A172 (cell line): ENCODE measurements around the gene PTGFRN. TPM values are rescaled to one million over a fixed set of nuclear protein-coding genes. Genes with fewer than 3 reads are reported as not detected.
A peak's percentile ranks its signal among the peaks of the same experiment; 100 is the strongest.

Experiments used
- DNase-seq: peaks from one replicate; pipeline ENCODE4 v3.0.0-alpha.2; 2015; ENCODE audit warnings: low spot score
- total RNA-seq: library from RNA; depleted of rRNA; stranded (reverse); fragments of >200 nt; shearing (Covaris generic); gene quantifications from 2 replicates; pipeline ENCODE4 v1.2.3, GENCODE V29; 2014

PTGFRN gene
- total RNA-seq, 1 experiment from 2014 or later: 55.4 TPM

- no peak for DNase-seq
These were observed 33.7 kb downstream of the PTGFRN start for GRCh38 chr1:116943438-116943837.

- DNase-seq: no peak
These were observed 34.9 kb downstream of the PTGFRN start for GRCh38 chr1:116944613-116945012.

- DNase-seq: no peak
These were observed 35.7 kb downstream of the PTGFRN start for GRCh38 chr1:116945421-116945820.

GRCh38 chr1:116945996-116946395 lies 36.3 kb downstream of the PTGFRN start:
- no peak for DNase-seq

GRCh38 chr1:116947092-116947860 lies 37.6 kb downstream of the PTGFRN start:
- no peak for DNase-seq

GRCh38 chr1:116948046-116948445 lies 38.3 kb downstream of the PTGFRN start:
- DNase-seq: no peak

GRCh38 chr1:116948642-116949041 lies 38.9 kb downstream of the PTGFRN start:
- DNase-seq: no peak

- DNase-seq: no peak
These were observed 39.7 kb downstream of the PTGFRN start for GRCh38 chr1:116949213-116949985.

- no peak for DNase-seq
These were observed 40.9 kb downstream of the PTGFRN start for GRCh38 chr1:116950517-116951199.

- peak; percentile 13 for DNase-seq
These were observed 41.7 kb downstream of the PTGFRN start for GRCh38 chr1:116951200-116951935.

GRCh38 chr1:116952738-116953275 lies 43.1 kb downstream of the PTGFRN start:
- no peak for DNase-seq

GRCh38 chr1:116954440-116954839 lies 44.7 kb downstream of the PTGFRN start:
- DNase-seq: no peak

- no peak for DNase-seq
These were observed 46.7 kb downstream of the PTGFRN start for GRCh38 chr1:116956378-116956777.

- DNase-seq: no peak
These were observed 47.9 kb downstream of the PTGFRN start for GRCh38 chr1:116957646-116958045.

- DNase-seq: no peak
These were observed 48.4 kb downstream of the PTGFRN start for GRCh38 chr1:116958110-116958509.

- DNase-seq: no peak
These were observed 49.3 kb downstream of the PTGFRN start for GRCh38 chr1:116958977-116959376.

- DNase-seq: no peak
These were observed 51.9 kb downstream of the PTGFRN start for GRCh38 chr1:116961606-116962005.

- DNase-seq: no peak
These were observed 53.4 kb downstream of the PTGFRN start for GRCh38 chr1:116962987-116963639.

- DNase-seq: no peak
These were observed 57.1 kb downstream of the PTGFRN start for GRCh38 chr1:116966791-116967190.

- no peak for DNase-seq
These were observed 59.0 kb downstream of the PTGFRN start for GRCh38 chr1:116968724-116969123.

- DNase-seq: no peak
These were observed 61.6 kb downstream of the PTGFRN start for GRCh38 chr1:116971258-116971860.
